ENCODE data around the gene CBX8.

DNA sequence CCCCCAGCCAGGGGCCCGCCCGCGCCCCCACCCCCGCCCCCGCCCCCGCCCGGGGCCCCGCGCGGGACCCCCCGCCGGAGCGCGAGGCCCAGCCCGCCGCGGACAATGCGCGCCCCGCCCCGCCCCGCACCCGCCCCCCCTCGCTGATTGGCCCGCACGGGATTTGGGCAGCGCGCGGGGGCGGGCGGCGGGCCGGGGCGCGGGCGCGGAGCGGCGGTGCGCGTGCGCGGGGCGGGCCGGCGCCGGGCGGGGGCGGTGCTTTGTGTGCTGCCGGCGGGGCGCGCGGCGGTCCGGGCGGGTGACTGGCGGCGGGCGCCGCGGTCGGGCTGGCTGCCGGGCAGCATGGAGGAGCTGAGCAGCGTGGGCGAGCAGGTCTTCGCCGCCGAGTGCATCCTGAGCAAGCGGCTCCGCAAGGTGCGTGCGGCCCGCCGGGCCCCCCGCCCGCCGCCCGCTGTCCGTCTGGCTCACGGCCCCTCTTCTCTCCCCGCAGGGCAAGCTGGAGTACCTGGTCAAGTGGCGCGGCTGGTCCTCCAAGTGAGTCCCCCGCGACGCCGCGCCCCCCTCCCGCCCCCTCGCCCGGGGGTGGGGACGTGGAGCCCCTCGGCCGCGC is 18.9 kb downstream of the CBX8 start, which contains the start of gene CBX2:
- TF ChIP-seq GATA2 (IDR thresholded peaks at IDR 0.05; ENCODE audit: low read depth, low read length) (no peak), GATA3 (IDR thresholded peaks at IDR 0.05; ENCODE audit: low read depth, low read length) (no peak)

All from SH-SY5Y (cell line).